H1 (cell line): ENCODE data around the gene PITRM1. TPM values are rescaled to one million over a fixed set of nuclear protein-coding genes. Genes with fewer than 3 reads are reported as not detected.

ENCODE experiments used
- CBX5 ChIP-seq: fragments of 300-800, 300-1000 bp; sonication (generic); IDR thresholded peaks from 2 replicates; pipeline ENCODE4 v1.7.1; 2016; ENCODE audit warnings: antibody characterized with exemption, low read length, low read depth
- EZH2 ChIP-seq: fragments of 200-600 bp; sonication (generic); IDR thresholded peaks from 2 replicates; pipeline ENCODE4 v1.7.1; 2012; ENCODE audit warnings: low read depth, mild to moderate bottlenecking, moderate library complexity, low read length, inconsistent platforms; ENCODE audit not compliant: severe bottlenecking
- FOSL1 ChIP-seq: IDR thresholded peaks from 2 replicates; pipeline ENCODE4 v1.6.1; 2011; ENCODE audit warnings: mild to moderate bottlenecking, low read depth, low read length, moderate library complexity; ENCODE audit not compliant: insufficient read depth
- KDM4A ChIP-seq: IDR thresholded peaks from one replicate; pipeline ENCODE4 v1.7.1; 2012; ENCODE audit warnings: low read depth, mild to moderate bottlenecking, moderate library complexity, low read length, inconsistent platforms; ENCODE audit not compliant: severe bottlenecking
- NRF1 ChIP-seq: IDR thresholded peaks from 2 replicates; pipeline ENCODE4 v1.6.1; 2011; ENCODE audit warnings: mild to moderate bottlenecking, low read depth, low read length, improper control_type of control experiment
- POLR2AphosphoS5 ChIP-seq: IDR thresholded peaks from 2 replicates; pipeline ENCODE4 v1.6.1; 2011; ENCODE audit warnings: low read depth, low read length
- RFX5 ChIP-seq: IDR thresholded peaks from 2 replicates; pipeline ENCODE4 v1.6.1; 2011; ENCODE audit warnings: low read depth, low read length, improper control_type of control experiment, borderline replicate concordance
- SIRT6 ChIP-seq: IDR thresholded peaks from one replicate; pipeline ENCODE4 v1.7.1; 2012; ENCODE audit warnings: low read length, inconsistent platforms
- SP2 ChIP-seq: IDR thresholded peaks from 2 replicates; pipeline ENCODE4 v1.6.1; 2012; ENCODE audit warnings: mild to moderate bottlenecking, low read length, inconsistent platforms
- ZNF274 ChIP-seq: IDR thresholded peaks from 2 replicates; pipeline ENCODE4 v1.7.0; 2012; ENCODE audit warnings: low read length, borderline replicate concordance; ENCODE audit errors: extremely low read depth
- polyA plus RNA-seq, 7 experiments: library from polyadenylated mRNA; depleted of rRNA in 3 of 7; stranded (reverse) in 5 of 7; unstranded in 2 of 7; fragments of >200 nt in 5 of 7; fragments of 200-250 nt in 2 of 7; gene quantifications; 1 replicate in 5 of 7; 2 replicates in 1 of 7; 4 replicates in 1 of 7; pipeline versions ENCODE4 v1.2.1 to v1.2.3, GENCODE V29; 2011 to 2013; ENCODE audit warnings: missing spikeins in 2 of 7, mixed read lengths in 2 of 7
- total RNA-seq: library from RNA; stranded (reverse); fragmentation: NEBNext Ultra II Directional; extraction: Animal tissue kit (Norgen Biotek cat#: 25700); gene quantifications from 2 replicates; pipeline ENCODE4 v1.2.1, GENCODE V29; 2021
- TF ChIP-seq, protein P1 (sequence below): fragments of 300-600 bp; sonication (generic); IDR thresholded peaks from 2 replicates; pipeline ENCODE4 v1.7.1; 2012; ENCODE audit warnings: low read length, moderate library complexity, mild to moderate bottlenecking, inconsistent platforms; ENCODE audit not compliant: insufficient replicate concordance

The PITRM1 gene
- total and polyA plus RNA-seq, 2 of the 8 experiments (the other 6 are each of a cell fraction or from before 2014, with no cell fraction given) = 18.6 to 31.5 TPM

DNA sequence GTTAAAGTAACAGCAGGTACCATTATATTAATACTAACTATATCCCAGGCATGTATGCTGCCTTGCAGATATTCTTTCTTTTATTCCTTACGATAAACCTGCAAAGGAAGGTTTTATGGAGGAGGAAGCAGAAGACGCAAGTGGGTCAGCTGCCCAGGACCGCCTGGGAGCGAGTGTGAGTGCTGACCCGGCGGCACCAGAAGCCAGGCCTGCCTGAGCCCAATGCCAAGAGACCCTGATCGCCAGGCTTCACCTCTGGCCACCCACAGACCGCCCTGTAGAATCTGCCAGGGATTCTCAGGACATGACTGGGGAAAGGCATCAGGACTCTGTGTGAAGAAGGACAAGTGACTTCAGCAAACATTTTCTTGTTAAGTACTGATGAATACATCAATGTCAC, 26.3 kb downstream of the PITRM1 start (continued):
- TF ChIP-seq, protein P1, sequence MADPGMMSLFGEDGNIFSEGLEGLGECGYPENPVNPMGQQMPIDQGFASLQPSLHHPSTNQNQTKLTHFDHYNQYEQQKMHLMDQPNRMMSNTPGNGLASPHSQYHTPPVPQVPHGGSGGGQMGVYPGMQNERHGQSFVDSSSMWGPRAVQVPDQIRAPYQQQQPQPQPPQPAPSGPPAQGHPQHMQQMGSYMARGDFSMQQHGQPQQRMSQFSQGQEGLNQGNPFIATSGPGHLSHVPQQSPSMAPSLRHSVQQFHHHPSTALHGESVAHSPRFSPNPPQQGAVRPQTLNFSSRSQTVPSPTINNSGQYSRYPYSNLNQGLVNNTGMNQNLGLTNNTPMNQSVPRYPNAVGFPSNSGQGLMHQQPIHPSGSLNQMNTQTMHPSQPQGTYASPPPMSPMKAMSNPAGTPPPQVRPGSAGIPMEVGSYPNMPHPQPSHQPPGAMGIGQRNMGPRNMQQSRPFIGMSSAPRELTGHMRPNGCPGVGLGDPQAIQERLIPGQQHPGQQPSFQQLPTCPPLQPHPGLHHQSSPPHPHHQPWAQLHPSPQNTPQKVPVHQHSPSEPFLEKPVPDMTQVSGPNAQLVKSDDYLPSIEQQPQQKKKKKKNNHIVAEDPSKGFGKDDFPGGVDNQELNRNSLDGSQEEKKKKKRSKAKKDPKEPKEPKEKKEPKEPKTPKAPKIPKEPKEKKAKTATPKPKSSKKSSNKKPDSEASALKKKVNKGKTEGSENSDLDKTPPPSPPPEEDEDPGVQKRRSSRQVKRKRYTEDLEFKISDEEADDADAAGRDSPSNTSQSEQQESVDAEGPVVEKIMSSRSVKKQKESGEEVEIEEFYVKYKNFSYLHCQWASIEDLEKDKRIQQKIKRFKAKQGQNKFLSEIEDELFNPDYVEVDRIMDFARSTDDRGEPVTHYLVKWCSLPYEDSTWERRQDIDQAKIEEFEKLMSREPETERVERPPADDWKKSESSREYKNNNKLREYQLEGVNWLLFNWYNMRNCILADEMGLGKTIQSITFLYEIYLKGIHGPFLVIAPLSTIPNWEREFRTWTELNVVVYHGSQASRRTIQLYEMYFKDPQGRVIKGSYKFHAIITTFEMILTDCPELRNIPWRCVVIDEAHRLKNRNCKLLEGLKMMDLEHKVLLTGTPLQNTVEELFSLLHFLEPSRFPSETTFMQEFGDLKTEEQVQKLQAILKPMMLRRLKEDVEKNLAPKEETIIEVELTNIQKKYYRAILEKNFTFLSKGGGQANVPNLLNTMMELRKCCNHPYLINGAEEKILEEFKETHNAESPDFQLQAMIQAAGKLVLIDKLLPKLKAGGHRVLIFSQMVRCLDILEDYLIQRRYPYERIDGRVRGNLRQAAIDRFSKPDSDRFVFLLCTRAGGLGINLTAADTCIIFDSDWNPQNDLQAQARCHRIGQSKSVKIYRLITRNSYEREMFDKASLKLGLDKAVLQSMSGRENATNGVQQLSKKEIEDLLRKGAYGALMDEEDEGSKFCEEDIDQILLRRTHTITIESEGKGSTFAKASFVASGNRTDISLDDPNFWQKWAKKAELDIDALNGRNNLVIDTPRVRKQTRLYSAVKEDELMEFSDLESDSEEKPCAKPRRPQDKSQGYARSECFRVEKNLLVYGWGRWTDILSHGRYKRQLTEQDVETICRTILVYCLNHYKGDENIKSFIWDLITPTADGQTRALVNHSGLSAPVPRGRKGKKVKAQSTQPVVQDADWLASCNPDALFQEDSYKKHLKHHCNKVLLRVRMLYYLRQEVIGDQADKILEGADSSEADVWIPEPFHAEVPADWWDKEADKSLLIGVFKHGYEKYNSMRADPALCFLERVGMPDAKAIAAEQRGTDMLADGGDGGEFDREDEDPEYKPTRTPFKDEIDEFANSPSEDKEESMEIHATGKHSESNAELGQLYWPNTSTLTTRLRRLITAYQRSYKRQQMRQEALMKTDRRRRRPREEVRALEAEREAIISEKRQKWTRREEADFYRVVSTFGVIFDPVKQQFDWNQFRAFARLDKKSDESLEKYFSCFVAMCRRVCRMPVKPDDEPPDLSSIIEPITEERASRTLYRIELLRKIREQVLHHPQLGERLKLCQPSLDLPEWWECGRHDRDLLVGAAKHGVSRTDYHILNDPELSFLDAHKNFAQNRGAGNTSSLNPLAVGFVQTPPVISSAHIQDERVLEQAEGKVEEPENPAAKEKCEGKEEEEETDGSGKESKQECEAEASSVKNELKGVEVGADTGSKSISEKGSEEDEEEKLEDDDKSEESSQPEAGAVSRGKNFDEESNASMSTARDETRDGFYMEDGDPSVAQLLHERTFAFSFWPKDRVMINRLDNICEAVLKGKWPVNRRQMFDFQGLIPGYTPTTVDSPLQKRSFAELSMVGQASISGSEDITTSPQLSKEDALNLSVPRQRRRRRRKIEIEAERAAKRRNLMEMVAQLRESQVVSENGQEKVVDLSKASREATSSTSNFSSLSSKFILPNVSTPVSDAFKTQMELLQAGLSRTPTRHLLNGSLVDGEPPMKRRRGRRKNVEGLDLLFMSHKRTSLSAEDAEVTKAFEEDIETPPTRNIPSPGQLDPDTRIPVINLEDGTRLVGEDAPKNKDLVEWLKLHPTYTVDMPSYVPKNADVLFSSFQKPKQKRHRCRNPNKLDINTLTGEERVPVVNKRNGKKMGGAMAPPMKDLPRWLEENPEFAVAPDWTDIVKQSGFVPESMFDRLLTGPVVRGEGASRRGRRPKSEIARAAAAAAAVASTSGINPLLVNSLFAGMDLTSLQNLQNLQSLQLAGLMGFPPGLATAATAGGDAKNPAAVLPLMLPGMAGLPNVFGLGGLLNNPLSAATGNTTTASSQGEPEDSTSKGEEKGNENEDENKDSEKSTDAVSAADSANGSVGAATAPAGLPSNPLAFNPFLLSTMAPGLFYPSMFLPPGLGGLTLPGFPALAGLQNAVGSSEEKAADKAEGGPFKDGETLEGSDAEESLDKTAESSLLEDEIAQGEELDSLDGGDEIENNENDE = no peak
- TF ChIP-seq NRF1 (no peak), ZNF274 (no peak), RFX5 (no peak), SP2 (no peak), CBX5 (no peak), KDM4A (no peak), SIRT6 (no peak), FOSL1 (no peak), POLR2AphosphoS5 (no peak), EZH2 (no peak)
